Fibroblast of villous mesenchyme (primary cell): Measurements from ENCODE around the gene ADGB. TPM values are rescaled to one million over a fixed set of nuclear protein-coding genes. Genes with fewer than 3 reads are reported as not detected.

Source experiments
- DNase-seq: peaks from one replicate; pipeline ENCODE4 v3.0.0-alpha.2; 2010; ENCODE audit warnings: low read depth
- H3K4me3 ChIP-seq: 2 replicates; pipeline ENCODE4 v1.5.1; 2011; ENCODE audit warnings: low read depth, mild to moderate bottlenecking, low read length
- small RNA-seq: library from RNA; depleted of rRNA; stranded (forward); fragments of <200 nt; gene quantifications from one replicate; pipeline ENCODE3, GENCODE V24; 2012
- total RNA-seq: library from RNA; depleted of rRNA; stranded (reverse); fragments of >200 nt; gene quantifications from 2 replicates; pipeline ENCODE4 v1.2.3, GENCODE V29; 2012
- TF ChIP-seq, protein P1 (sequence below): IDR thresholded peaks from 2 replicates; pipeline ENCODE4 v1.5.1; 2012; ENCODE audit warnings: low read depth, mild to moderate bottlenecking, low read length; ENCODE audit not compliant: insufficient read depth

The ADGB gene
- total RNA-seq, 1 donor: not detected

- DNase-seq: no peak
- TF ChIP-seq, protein P1, sequence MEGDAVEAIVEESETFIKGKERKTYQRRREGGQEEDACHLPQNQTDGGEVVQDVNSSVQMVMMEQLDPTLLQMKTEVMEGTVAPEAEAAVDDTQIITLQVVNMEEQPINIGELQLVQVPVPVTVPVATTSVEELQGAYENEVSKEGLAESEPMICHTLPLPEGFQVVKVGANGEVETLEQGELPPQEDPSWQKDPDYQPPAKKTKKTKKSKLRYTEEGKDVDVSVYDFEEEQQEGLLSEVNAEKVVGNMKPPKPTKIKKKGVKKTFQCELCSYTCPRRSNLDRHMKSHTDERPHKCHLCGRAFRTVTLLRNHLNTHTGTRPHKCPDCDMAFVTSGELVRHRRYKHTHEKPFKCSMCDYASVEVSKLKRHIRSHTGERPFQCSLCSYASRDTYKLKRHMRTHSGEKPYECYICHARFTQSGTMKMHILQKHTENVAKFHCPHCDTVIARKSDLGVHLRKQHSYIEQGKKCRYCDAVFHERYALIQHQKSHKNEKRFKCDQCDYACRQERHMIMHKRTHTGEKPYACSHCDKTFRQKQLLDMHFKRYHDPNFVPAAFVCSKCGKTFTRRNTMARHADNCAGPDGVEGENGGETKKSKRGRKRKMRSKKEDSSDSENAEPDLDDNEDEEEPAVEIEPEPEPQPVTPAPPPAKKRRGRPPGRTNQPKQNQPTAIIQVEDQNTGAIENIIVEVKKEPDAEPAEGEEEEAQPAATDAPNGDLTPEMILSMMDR: no peak
- H3K4me3 ChIP-seq: no peak overlapping the region
Measured at GRCh38 chr6:146860583-146860982, 261.8 kb downstream of the ADGB start.

GRCh38 chr6:146861029-146861563 lies 262.3 kb downstream of the ADGB start:
- DNase-seq: no peak
- TF ChIP-seq, protein P1: no peak
- no peak overlapping the region for H3K4me3 ChIP-seq

DNA sequence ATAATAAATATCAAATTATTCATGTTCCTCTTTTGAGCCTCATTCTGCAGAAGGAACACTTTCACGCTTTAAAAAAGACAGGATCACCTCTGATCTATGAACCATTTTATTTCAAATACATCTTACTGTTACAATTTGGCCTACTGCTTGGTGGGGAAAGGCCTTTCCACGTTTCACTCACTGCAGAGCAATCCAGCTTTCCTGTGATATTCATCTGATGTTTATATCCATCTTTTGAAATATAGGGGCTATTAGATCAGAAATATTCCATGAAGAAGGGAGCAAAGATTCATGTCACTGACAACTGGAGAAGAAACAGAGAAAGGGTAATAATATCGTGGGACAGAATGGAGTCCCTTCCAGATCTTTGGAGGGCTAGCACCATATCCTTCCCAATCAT lies 262.9 kb downstream of the ADGB start:
- TF ChIP-seq, protein P1: no peak

GRCh38 chr6:146862508-146862919 lies 263.7 kb downstream of the ADGB start:
- TF ChIP-seq, protein P1: no peak
- no peak overlapping the region for H3K4me3 ChIP-seq
- no peak for DNase-seq

More for the DNA sequence above, 262.9 kb downstream of the ADGB start:
- H3K4me3 ChIP-seq: no peak overlapping the region
- no peak for DNase-seq

DNA sequence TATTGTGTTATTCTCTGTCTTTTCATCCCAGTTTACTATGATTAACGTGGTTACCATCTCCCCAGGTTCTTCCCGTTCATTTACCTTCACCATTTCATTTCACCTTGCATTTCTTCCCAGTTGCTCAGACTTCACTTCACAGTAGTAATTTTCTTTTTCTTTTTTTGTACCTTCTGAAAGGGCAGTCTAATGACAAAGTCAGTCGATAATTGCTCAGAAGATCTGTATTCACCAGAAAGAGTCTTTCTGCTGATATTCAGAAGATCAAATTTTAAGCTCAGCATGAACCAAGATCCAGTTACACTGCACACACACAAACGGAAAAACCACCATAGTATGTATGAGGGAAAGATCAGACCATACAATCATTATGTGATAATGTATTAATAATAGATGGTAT lies 265.5 kb downstream of the ADGB start:
- TF ChIP-seq, protein P1: no peak
- DNase-seq: no peak
- no peak overlapping the region for H3K4me3 ChIP-seq

DNA sequence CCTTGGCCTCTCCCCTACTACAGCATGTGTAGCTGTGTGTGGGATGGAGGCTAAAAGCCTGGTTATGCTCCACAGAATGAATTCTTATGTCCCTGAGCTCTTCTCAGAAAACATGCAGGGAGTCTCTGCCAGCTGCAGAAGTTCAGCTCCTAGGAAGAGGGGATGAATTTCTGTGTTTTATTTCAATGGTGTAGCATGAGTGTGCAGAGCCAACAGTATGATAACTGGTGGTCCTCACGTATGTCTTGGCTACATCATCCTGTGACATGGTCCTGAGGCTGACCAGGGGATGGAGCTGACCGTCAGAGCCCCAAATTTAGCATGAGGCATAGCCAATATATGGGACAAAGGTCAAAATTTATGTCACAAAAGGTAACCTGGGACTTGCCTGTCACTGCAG lies 266.1 kb downstream of the ADGB start:
- DNase-seq: no peak
- H3K4me3 ChIP-seq: no peak overlapping the region
- TF ChIP-seq, protein P1: no peak

Small RNA genes within 50 kb of the gene (small RNA-seq; reads per million reads assigned to genes)
- gene RNU6-906P: not detected

Other genes starting within 250 kb of the ADGB start
- gene RAB32, start 55.1 kb upstream of the ADGB start, total RNA-seq: 123 and 148 TPM in 2 replicates